ENCODE results near the gene CHST1.

CHST1 gene

GRCh38 chr11:45669146-45669545 is 3.7 kb upstream of the CHST1 start:
- TF ChIP-seq CTCF (IDR thresholded peaks at IDR 0.05; ENCODE audit: low read depth, low read length): no peak
- no peak overlapping the region for H3K4me3 ChIP-seq (ENCODE audit: low read depth, low read length)

GRCh38 chr11:45667929-45668680 is 2.7 kb upstream of the CHST1 start:
- no peak overlapping the region for H3K4me3 ChIP-seq (ENCODE audit: low read depth, low read length)
- no peak for TF ChIP-seq CTCF (IDR thresholded peaks at IDR 0.05; ENCODE audit: low read depth, low read length)

GRCh38 chr11:45666648-45667642 is 1.5 kb upstream of the CHST1 start:
- H3K4me3 ChIP-seq (ENCODE audit: low read depth, low read length): no peak overlapping the region
- TF ChIP-seq CTCF (IDR thresholded peaks at IDR 0.05; ENCODE audit: low read depth, low read length): no peak

GRCh38 chr11:45665933-45666647 is 668 bp upstream of the CHST1 start:
- no peak for TF ChIP-seq CTCF (IDR thresholded peaks at IDR 0.05; ENCODE audit: low read depth, low read length)
- no peak overlapping the region for H3K4me3 ChIP-seq (ENCODE audit: low read depth, low read length)

- TF ChIP-seq CTCF (IDR thresholded peaks at IDR 0.05; ENCODE audit: low read depth, low read length): no peak
- H3K4me3 ChIP-seq (ENCODE audit: low read depth, low read length): no peak overlapping the region; the same call in 1 of the 2 replicates
These were observed 831 bp downstream of the CHST1 start for GRCh38 chr11:45664376-45665205.

- no peak for TF ChIP-seq CTCF (IDR thresholded peaks at IDR 0.05; ENCODE audit: low read depth, low read length)
- no peak overlapping the region for H3K4me3 ChIP-seq (ENCODE audit: low read depth, low read length)
These were observed 1.7 kb downstream of the CHST1 start for GRCh38 chr11:45663486-45664375.

Measured in WI38 (cell line).